Endometrial microvascular endothelial cells (primary cell): ENCODE measurements around the gene CCZ1B. TPM values are rescaled to one million over a fixed set of nuclear protein-coding genes. Genes with fewer than 3 reads are reported as not detected.
"Not testable (repeated sequence)": the region's sequence is repeated elsewhere in the genome, so short reads cannot be mapped to it uniquely, and the experiment has no call there.

Experiments
- in situ Hi-C: cut with HindIII; loops from 2 replicates; pipeline ENCODE4 v1.10.0; 2017; ENCODE audit warnings: low sequenced_read_pairs, low pct_unique_long_range_greater_than_20kb; ENCODE audit errors: inconsistent ontology term
- total RNA-seq: library from RNA; depleted of rRNA; stranded (reverse); fragments of >200 nt; gene quantifications from one replicate; pipeline ENCODE4 v1.2.3, GENCODE V29; 2015; ENCODE audit errors: inconsistent ontology term

The CCZ1B gene
- 14.3 TPM for total RNA-seq

DNA sequence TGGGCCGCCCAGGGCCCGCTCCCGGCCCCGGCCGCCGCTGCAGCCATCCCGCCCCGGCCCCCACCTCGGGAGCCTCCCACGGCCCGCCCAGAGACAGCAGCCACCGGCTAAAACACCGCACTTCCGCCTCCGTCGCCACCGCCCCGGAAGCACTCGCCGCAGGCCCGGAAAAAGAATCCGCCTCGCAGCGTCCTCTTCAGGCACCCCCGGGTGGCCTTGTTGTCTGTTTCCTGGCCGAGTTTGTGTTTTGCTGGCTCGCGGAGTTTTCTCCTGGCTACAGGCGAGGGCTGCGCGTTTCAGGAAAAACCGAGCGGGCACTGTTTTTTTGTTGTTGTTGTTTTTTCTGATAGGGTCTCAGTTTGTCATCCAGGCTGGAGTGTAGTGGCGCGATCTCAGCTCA is at the start of gene CCZ1B:
TSS of gene CCZ1B (minus strand) at position 125 of the 400 bp plus-strand sequence. CDS start at position 47, 78 bp downstream.
- in situ Hi-C loops = not testable (repeated sequence)

GRCh38 chr7:6875022-6875421 is 48.9 kb upstream of the CCZ1B start:
- in situ Hi-C loops = not testable (repeated sequence)

DNA sequence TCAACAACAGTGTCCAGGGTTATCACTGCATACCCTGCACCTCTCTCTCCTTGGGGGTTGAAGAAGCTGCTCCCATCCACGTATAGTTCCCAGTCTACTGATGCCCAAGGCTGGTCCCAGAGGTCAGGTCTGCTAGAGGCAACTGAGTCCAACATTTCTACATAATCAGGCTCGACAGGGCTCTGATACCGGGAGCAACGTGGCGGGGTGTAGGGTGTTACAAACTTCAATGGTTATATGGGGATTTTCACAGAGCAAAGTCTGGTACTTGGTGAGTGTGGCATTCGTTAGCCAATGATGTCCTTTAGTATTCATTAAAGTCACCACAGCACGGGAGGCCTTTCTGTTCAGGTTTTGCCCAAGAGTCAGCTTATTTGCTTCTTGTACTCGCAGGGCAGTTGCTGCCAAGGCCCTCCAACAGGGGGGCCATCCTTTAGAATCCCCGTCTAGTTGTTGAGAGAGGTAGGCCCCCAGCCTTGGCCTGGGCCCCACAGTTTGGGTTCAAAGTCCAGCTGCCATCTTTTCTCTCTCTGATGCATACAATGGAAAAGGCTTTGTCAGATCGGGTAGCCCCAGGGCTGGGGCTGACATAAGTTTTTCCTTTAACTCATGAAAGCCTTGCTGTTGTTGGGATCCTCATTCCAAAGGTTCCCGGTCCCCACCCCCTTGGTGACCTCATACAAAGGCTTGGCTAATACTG is 46.3 kb upstream of the CCZ1B start:
- in situ Hi-C loops = not testable (repeated sequence)

DNA sequence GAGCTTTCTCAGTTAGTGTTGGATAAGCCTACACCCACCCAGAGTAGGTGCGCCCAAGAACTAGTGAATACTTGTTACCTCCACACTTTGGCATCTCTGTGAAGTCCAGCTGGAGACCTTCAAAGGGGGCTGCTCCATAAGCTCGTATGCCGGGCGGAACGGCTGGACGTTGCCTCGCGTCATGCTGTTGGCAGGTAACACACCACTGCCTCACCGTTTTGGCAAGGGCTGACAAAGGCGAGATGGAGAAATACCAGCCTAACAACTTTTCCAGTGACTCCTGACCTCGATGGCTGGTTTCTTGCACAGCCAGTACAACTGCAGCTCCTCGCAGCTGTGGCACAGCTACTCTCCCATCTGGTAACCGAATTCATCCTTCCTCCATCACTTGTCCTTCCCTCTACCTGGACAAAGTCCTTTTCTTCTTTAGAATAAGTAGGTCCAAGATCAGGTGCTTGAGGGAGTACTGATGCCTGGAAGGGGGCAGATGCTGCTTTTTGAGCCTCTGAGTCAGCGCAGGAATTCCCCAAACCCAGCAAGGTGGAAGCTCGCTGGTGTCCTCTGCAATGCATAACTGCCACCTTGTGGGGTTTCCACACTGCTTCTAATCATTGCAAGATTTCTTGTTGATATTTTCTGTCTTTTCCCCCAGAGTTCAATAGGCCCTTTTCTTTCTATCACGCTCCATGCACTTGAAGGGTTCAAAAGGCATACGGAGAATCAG is 45.5 kb upstream of the CCZ1B start:
- in situ Hi-C loops = not testable (repeated sequence)

GRCh38 chr7:6864751-6865150 is 38.7 kb upstream of the CCZ1B start:
- in situ Hi-C loops = not testable (repeated sequence)

DNA sequence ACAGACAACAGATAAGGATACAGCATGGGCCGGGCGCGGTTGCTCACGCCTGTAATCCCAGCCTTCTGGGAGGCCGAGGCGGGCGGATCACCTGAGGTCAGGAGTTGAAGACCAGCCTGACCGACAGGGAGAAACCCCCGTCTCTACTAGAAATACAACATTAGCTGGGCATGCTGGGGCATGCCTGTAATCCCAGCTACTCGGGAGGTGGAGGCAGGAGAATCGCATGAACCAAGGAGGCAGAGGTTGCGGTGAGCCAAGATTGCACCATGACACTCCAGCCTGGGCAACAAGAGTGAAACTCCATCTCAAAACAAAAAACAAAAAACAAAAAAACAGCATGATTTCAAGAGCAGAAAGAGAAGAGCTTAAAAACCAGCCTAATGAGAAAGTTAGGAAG is 38.1 kb upstream of the CCZ1B start:
- in situ Hi-C loops = not testable (repeated sequence)

DNA sequence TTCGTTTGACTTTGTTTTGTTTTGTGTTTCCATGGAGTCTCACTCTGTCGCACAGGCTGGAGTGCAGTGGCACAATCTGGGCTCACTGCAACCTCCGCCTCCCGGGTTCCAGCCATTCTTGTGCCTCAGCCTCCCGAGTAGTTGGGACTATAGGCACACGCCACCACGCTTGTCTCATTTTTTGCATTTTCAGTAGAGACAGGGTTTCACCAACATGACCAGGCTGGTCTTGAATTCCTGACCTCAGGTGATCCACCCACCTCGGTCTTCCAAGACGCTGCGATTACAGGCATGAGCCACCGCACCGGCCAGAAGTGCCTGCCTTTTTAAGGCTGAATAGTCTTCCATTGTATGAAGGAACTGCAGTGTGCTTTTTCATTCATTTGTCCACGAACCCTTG is 36.8 kb upstream of the CCZ1B start:
- in situ Hi-C loops = not testable (repeated sequence)

GRCh38 chr7:6857721-6858314 is 31.7 kb upstream of the CCZ1B start:
- in situ Hi-C loops = not testable (repeated sequence)

GRCh38 chr7:6855563-6856131 is 29.6 kb upstream of the CCZ1B start:
- in situ Hi-C loops = not testable (repeated sequence)

- in situ Hi-C loops = not testable (repeated sequence)
Measured at GRCh38 chr7:6854747-6855562, 28.9 kb upstream of the CCZ1B start.

GRCh38 chr7:6853681-6854080 is 27.6 kb upstream of the CCZ1B start:
- in situ Hi-C loops = not testable (repeated sequence)

GRCh38 chr7:6849127-6849526 is 23.1 kb upstream of the CCZ1B start:
- in situ Hi-C loops = not testable (repeated sequence)

DNA sequence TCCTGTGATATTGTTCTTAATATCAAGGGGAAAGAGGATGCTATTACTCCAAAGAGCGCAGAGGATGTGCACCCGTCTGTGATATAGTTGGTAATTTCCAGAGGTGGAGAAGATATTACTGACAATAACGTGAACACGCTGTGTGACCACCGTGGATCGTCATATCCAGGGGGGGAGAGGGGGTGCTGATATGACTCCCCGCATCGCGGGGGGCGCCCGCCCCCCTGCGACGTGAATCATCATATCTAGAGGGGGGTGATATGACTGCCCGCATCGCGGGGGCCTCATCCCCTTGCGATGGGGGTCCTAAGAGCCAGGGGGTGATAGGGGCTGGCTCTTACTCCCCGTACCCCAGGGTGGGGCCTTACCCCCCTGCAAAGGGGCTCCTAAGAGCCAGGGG is 21.7 kb upstream of the CCZ1B start:
- in situ Hi-C loops = not testable (repeated sequence)

DNA sequence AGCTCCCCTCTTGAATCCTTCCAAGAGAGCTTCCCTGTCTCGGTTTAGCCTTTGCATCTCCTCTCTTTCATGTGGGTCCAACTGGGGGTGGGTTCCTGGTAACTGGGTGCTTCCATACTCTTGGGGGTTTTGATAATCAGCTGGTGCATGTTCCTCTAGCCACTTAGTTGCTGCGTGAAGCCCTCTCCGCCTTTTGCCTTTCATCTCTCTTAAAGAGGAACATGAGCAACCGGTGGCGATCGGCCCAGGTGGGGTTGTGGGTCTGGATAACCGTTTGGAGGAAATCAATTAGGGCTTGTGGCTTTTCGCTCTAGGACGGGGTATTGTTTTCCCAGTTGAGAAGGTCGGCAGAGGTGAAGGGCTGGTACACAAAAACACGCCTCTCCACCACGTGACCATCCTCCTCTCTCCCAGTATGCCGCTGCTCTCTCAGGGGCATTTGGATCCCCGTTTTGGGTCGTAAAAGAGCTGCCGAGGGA is 19.9 kb upstream of the CCZ1B start:
- in situ Hi-C loops = not testable (repeated sequence)

DNA sequence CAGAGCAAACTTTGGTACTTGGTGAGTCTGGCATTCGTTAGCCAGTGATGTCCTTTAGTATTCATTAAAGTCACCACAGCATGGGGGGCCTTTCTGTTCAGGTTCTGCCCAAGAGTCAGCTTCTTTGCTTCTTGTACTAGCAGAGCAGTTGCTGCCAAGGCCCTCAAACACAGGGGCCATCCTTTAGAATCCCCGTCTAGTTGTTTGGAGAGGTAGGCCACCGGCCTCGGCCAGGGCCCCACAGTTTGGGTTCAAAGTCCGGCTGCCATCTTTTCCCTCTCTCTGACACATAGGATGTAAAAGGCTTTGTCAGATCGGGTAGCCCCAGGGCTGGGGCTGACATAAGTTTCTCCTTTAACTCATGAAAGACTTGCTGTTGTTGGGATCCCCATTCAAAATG is 17.6 kb upstream of the CCZ1B start:
- in situ Hi-C loops = not testable (repeated sequence)

DNA sequence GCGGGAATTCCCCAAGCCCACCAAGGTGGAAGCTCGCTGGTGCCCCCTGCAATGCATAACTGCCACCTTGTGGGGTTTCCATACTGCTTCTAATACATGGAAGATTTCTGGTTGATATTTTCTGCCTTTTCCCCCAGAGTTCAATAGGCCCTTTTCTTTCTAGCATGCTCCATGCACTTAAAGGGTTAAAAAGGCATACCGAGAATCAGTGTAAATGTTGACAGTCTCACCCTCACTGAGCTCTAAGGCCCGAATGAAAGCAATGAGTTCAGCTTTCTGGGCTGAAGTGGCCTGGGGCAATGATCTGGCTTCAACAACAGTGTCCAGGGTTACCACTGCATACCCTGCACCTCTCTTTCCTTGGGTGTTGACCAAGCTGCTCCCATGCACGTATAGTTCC is 17.0 kb upstream of the CCZ1B start:
- in situ Hi-C loops = not testable (repeated sequence)

- in situ Hi-C loops = not testable (repeated sequence)
Measured at GRCh38 chr7:6842278-6842921, 16.3 kb upstream of the CCZ1B start.

DNA sequence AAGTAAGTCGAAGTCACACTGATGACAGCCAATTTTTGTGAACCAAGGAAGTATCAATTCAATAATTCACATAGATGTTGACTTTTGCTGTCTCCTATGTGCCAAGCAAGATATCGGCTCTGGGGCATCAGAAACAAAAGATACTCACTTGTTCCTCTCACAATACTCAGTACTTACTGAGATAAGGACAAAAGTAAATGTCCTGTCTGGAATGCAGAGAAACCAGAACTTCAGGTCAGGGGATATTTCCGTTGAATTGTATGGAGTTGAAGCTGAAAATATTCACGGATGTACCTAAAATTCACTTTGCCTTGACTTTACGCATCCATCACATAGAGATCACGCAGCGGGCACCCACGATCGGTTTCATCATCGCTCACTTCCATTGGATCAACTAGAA is 11.0 kb upstream of the CCZ1B start:
- in situ Hi-C loops = not testable (repeated sequence)
